ENCODE data around the gene PHF24. TPM values are rescaled to one million over a fixed set of nuclear protein-coding genes. Genes with fewer than 3 reads are reported as not detected.
"Not testable (repeated sequence)": the region's sequence is repeated elsewhere in the genome, so short reads cannot be mapped to it uniquely, and the experiment has no call there.

Gene PHF24
- total RNA-seq, 4 donors from 2014 or later = 0.16 to 0.27 TPM; not detected in 2

DNA sequence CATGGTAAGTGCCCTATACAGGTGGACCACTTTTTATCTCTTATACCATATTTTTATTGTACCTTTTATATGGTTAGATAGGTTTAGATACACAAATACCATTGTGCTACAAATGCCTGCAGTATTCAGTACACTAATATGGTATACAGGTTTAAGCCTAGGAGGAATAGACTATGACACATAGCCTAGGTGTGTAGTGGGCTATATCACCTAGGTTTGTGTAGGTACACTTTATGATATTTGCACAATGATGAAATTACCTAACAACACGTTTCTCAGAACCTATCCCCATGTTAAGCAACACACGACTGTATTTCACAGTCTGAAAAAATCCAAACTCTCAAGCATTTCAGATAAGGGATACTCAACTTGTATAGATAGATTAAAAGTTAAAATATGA lies 9.6 kb upstream of the PHF24 start:
- no peaks in the 10 kb centered on the region for H3K4me1 ChIP-seq
- peaks cover 27% of the 10 kb centered on the region for H3K27me3 ChIP-seq
- no peak for DNase-seq
- H3K9me3 ChIP-seq = no peaks in the 10 kb centered on the region
- intact Hi-C loops (cut with DNase I; ENCODE audit: low total_unique reads) = no loop called here
- H3K4me3 ChIP-seq = no peak overlapping the region
- H3K27ac ChIP-seq = no peak overlapping the region
- H3K36me3 ChIP-seq = no peaks in the 10 kb centered on the region
- in situ Hi-C loops (cut with MboI; ENCODE audit: low pct_ligation_motif_present in 1 of 4, low pct_unique_long_range_greater_than_20kb in 1 of 4, low sequenced_read_pairs in 3 of 4) = no loop called here
- 37 to 46% methylated on average over 2 of the region's 2 CpGs for WGBS, 2 donors (ENCODE audit: low coverage in 1 of 2)
- TF ChIP-seq POLR2A (IDR thresholded peaks at IDR 0.05) (no peak), POLR2AphosphoS5 (IDR thresholded peaks at IDR 0.05) (no peak), EP300 (IDR thresholded peaks at IDR 0.05; ENCODE audit: low read depth) (no peak)
- TF ChIP-seq, protein P1, sequence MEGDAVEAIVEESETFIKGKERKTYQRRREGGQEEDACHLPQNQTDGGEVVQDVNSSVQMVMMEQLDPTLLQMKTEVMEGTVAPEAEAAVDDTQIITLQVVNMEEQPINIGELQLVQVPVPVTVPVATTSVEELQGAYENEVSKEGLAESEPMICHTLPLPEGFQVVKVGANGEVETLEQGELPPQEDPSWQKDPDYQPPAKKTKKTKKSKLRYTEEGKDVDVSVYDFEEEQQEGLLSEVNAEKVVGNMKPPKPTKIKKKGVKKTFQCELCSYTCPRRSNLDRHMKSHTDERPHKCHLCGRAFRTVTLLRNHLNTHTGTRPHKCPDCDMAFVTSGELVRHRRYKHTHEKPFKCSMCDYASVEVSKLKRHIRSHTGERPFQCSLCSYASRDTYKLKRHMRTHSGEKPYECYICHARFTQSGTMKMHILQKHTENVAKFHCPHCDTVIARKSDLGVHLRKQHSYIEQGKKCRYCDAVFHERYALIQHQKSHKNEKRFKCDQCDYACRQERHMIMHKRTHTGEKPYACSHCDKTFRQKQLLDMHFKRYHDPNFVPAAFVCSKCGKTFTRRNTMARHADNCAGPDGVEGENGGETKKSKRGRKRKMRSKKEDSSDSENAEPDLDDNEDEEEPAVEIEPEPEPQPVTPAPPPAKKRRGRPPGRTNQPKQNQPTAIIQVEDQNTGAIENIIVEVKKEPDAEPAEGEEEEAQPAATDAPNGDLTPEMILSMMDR (IDR thresholded peaks at IDR 0.05) = no peak

- intact Hi-C loops (cut with DNase I; ENCODE audit: low total_unique reads) = no loop called here
- TF ChIP-seq EP300 (IDR thresholded peaks at IDR 0.05; ENCODE audit: low read depth) (no peak), POLR2A (IDR thresholded peaks at IDR 0.05) (no peak), POLR2AphosphoS5 (IDR thresholded peaks at IDR 0.05) (no peak)
- TF ChIP-seq, protein P1 (IDR thresholded peaks at IDR 0.05) = no peak
- Histone ChIP-seq H3K36me3 (no peaks in the 10 kb centered on the region), H3K9me3 (no peaks in the 10 kb centered on the region), H3K4me1 (peaks cover 0 to 9% (median 7%) of the 10 kb centered on the region in 4 donors), H3K27ac (no peak overlapping the region), H3K4me3 (no peak overlapping the region), H3K27me3 (peaks cover 72% of the 10 kb centered on the region)
- 67 to 87% methylated on average over 1 to 2 of the region's 2 CpGs for WGBS, 2 donors (ENCODE audit: low coverage in 1 of 2)
- DNase-seq = no peak
- in situ Hi-C loops (cut with MboI; ENCODE audit: low pct_ligation_motif_present in 1 of 4, low pct_unique_long_range_greater_than_20kb in 1 of 4, low sequenced_read_pairs in 3 of 4) = no loop called here
Observed at GRCh38 chr9:34954225-34954624, 3.9 kb upstream of the PHF24 start.

GRCh38 chr9:34956066-34956465 lies 2.0 kb upstream of the PHF24 start:
- H3K4me1 ChIP-seq; in situ Hi-C loops (cut with MboI; ENCODE audit: low pct_ligation_motif_present in 1 of 4, low pct_unique_long_range_greater_than_20kb in 1 of 4, low sequenced_read_pairs in 3 of 4); H3K27ac ChIP-seq; H3K4me3 ChIP-seq; H3K36me3 ChIP-seq; intact Hi-C loops (cut with DNase I; ENCODE audit: low total_unique reads); DNase-seq; H3K9me3 ChIP-seq: not testable (repeated sequence)
- peaks cover 78% of the 10 kb centered on the region for H3K27me3 ChIP-seq
- WGBS, 2 donors (ENCODE audit: low coverage in 1 of 2) = 82 to 96% methylated on average over 4 to 7 of the region's 7 CpGs

DNA sequence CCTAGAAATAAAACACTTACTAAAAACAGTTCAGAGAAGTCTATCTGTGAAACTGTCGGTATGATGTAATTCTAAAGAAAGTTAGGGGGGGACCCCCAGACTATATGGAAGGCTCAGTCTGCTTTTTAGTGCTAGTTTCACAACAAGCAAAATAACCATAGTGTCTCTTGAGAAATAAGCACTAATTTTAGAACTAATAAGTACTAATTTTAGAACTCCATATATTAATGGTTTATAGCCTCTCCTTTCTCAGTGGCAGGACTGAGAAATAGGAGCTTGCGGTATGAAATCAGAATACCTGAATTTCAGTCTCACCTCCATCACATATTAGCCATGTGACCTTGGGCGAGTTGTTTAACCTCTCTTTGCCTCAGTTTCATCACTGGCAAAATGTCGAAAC lies 1.4 kb upstream of the PHF24 start:
- WGBS, 2 donors (ENCODE audit: low coverage in 1 of 2) = 74 to 76% methylated on average over 4 of the region's 4 CpGs
- in situ Hi-C loops (cut with MboI; ENCODE audit: low pct_ligation_motif_present in 1 of 4, low pct_unique_long_range_greater_than_20kb in 1 of 4, low sequenced_read_pairs in 3 of 4) = no loop called here
- TF ChIP-seq, protein P1 (IDR thresholded peaks at IDR 0.05) = no peak
- no peak for TF ChIP-seq EP300 (IDR thresholded peaks at IDR 0.05; ENCODE audit: low read depth)
- no peak for TF ChIP-seq POLR2AphosphoS5 (IDR thresholded peaks at IDR 0.05)
- no peak for TF ChIP-seq POLR2A (IDR thresholded peaks at IDR 0.05)
- DNase-seq = no peak
- Histone ChIP-seq H3K4me1 (peaks cover 0 to 9% (median 7%) of the 10 kb centered on the region in 4 donors), H3K36me3 (no peaks in the 10 kb centered on the region), H3K27ac (no peak overlapping the region), H3K4me3 (no peak overlapping the region), H3K27me3 (peaks cover 77% of the 10 kb centered on the region), H3K9me3 (no peaks in the 10 kb centered on the region)
- intact Hi-C loops (cut with DNase I; ENCODE audit: low total_unique reads) = no loop called here

DNA sequence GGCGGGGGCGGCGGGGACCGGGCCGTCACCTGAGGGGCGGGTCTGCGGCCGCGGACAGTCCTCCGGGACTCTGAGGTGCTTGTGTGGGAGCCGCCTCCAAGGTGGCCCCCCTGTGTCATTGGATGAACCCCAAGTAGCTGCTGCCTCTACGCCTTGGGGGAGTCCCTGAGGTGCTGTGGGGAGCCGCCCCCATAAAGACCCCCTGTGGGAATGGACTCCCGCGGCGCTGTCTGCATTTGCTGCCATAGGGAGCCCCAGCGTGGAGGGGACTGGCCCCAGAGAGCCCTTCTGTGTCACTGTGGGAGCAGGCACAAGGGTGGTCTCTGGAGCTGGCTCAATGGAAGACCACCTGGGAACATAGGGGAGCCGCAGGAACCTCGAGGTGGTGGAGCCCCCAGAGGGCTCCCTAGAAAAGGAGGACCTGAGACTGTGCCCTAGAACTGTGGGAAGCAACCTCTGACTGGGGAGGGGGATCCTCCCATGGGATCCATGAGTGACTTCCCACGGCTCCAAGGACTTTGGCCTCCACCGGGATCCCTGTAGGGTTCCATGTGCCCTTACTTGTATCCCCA lies 412 bp downstream of the PHF24 start:
- in situ Hi-C loops (cut with MboI; ENCODE audit: low pct_ligation_motif_present in 1 of 4, low pct_unique_long_range_greater_than_20kb in 1 of 4, low sequenced_read_pairs in 3 of 4) = no loop called here
- Histone ChIP-seq H3K27ac (no peak overlapping the region), H3K4me1 (peaks cover 0 to 9% (median 7%) of the 10 kb centered on the region in 4 donors), H3K9me3 (no peaks in the 10 kb centered on the region), H3K4me3 (peak overlapping the region in 3 of 4 donors; percentile 23 to 55 (median 41)), H3K36me3 (no peaks in the 10 kb centered on the region), H3K27me3 (peaks cover 83% of the 10 kb centered on the region)
- WGBS, 2 donors (ENCODE audit: low coverage in 1 of 2) = 20% methylated on average over 10 of the region's 21 CpGs; no CpG with 5 or more reads in 1 of the 2 donors
- intact Hi-C loops (cut with DNase I; ENCODE audit: low total_unique reads) = no loop called here
- DNase-seq = no peak
- no peak for TF ChIP-seq POLR2A (IDR thresholded peaks at IDR 0.05)
- TF ChIP-seq, protein P1 (IDR thresholded peaks at IDR 0.05) = no peak
- TF ChIP-seq POLR2AphosphoS5 (IDR thresholded peaks at IDR 0.05) = no peak
- TF ChIP-seq EP300 (IDR thresholded peaks at IDR 0.05; ENCODE audit: low read depth) = no peak
